Liver (tissue), 9 donors: ENCODE results near the gene ANO4. TPM values are rescaled to one million over a fixed set of nuclear protein-coding genes. Genes with fewer than 3 reads are reported as not detected.

Source experiments
- DNase-seq: peaks from one replicate; pipeline ENCODE4 v3.0.0-alpha.2; 2017; ENCODE audit warnings: low spot score
- H3K27ac ChIP-seq, 2 donors: one replicate each; pipeline ENCODE4 v1.7.0; 2013; ENCODE audit warnings: inconsistent platforms in 2 of 2, low read length in 2 of 2, control low read depth in 1 of 2, low read depth in 1 of 2, mild to moderate bottlenecking in 1 of 2
- H3K27me3 ChIP-seq, 4 donors: one replicate each; pipeline versions ENCODE4 v1.6.1 to v1.7.0; 2013; ENCODE audit warnings: low read length in 3 of 4, inconsistent platforms in 1 of 4, mild to moderate bottlenecking in 1 of 4, moderate library complexity in 1 of 4; ENCODE audit not compliant: control insufficient read depth in 4 of 4, insufficient read depth in 4 of 4
- H3K36me3 ChIP-seq, 4 donors: one replicate each; pipeline versions ENCODE4 v1.6.1 to v1.7.0; 2013; ENCODE audit warnings: low read length in 3 of 4, mild to moderate bottlenecking in 3 of 4, low read depth in 1 of 4, moderate library complexity in 1 of 4; ENCODE audit not compliant: control insufficient read depth in 4 of 4, insufficient read depth in 3 of 4
- H3K4me1 ChIP-seq, 4 donors: one replicate each; pipeline versions ENCODE4 v1.6.1 to v1.7.0; 2013; ENCODE audit warnings: low read length in 3 of 4, mild to moderate bottlenecking in 3 of 4, moderate library complexity in 1 of 4; ENCODE audit not compliant: control insufficient read depth in 4 of 4, insufficient read depth in 4 of 4
- H3K4me3 ChIP-seq, 3 donors: one replicate each; pipeline versions ENCODE4 v1.6.1 to v1.7.0; 2013; ENCODE audit warnings: low read length in 3 of 3, control low read depth in 1 of 3, low read depth in 1 of 3, mild to moderate bottlenecking in 1 of 3
- H3K9ac ChIP-seq, 2 donors: one replicate each; pipeline ENCODE4 v1.7.0; 2013; ENCODE audit warnings: low read length in 2 of 2, mild to moderate bottlenecking in 2 of 2, moderate library complexity in 2 of 2, control low read depth in 1 of 2, low read depth in 1 of 2
- H3K9me3 ChIP-seq, 4 donors: one replicate each; pipeline versions ENCODE4 v1.6.1 to v1.7.0; 2013; ENCODE audit warnings: low read length in 3 of 4; ENCODE audit not compliant: control insufficient read depth in 4 of 4
- ATF3 ChIP-seq: IDR thresholded peaks from 2 replicates; pipeline ENCODE4 v1.6.1; 2016; ENCODE audit warnings: antibody characterized with exemption
- CTCF ChIP-seq: fragments of 150-350 bp; IDR thresholded peaks from 2 replicates; pipeline ENCODE4 v1.5.1; 2017; ENCODE audit warnings: improper control_type of control experiment, low read depth, low read length; ENCODE audit not compliant: missing input control
- EGR1 ChIP-seq, 2 donors: IDR thresholded peaks; 2 replicates each; pipeline ENCODE4 v1.6.1; 2016 to 2018; ENCODE audit warnings: antibody characterized with exemption in 2 of 2, low read depth in 2 of 2
- GABPA ChIP-seq, 2 donors: IDR thresholded peaks in 1 of 2; conservative IDR thresholded peaks in 1 of 2; 2 replicates each; pipeline ENCODE4 v1.6.1; 2016; ENCODE audit warnings: antibody characterized with exemption in 2 of 2, mild to moderate bottlenecking in 1 of 2, moderate library complexity in 1 of 2
- JUND ChIP-seq, 2 donors: IDR thresholded peaks; 2 replicates each; pipeline ENCODE4 v1.6.1; 2016; ENCODE audit warnings: antibody characterized with exemption in 2 of 2
- NR2F2 ChIP-seq: IDR thresholded peaks from 2 replicates; pipeline ENCODE4 v1.6.1; 2016; ENCODE audit warnings: antibody characterized with exemption
- RAD21 ChIP-seq, 2 donors: IDR thresholded peaks; 2 replicates each; pipeline ENCODE4 v1.6.1; 2016; ENCODE audit warnings: antibody characterized with exemption in 2 of 2, mild to moderate bottlenecking in 2 of 2
- RXRA ChIP-seq, 2 donors: IDR thresholded peaks; 2 replicates each; pipeline ENCODE4 v1.6.1; 2017 to 2018; ENCODE audit warnings: antibody characterized with exemption in 2 of 2, mild to moderate bottlenecking in 1 of 2
- SP1 ChIP-seq: IDR thresholded peaks from 2 replicates; pipeline ENCODE4 v1.6.1; 2018; ENCODE audit warnings: antibody characterized with exemption, mild to moderate bottlenecking
- TAF1 ChIP-seq: conservative IDR thresholded peaks from 2 replicates; pipeline ENCODE4 v1.6.1; 2016; ENCODE audit warnings: antibody characterized with exemption, mild to moderate bottlenecking
- YY1 ChIP-seq: IDR thresholded peaks from 2 replicates; pipeline ENCODE4 v1.6.1; 2016; ENCODE audit warnings: antibody characterized with exemption, mild to moderate bottlenecking
- ZBTB33 ChIP-seq: IDR thresholded peaks from 2 replicates; pipeline ENCODE4 v1.6.1; 2016; ENCODE audit warnings: antibody characterized with exemption
- WGBS: extraction: QIAGEN DNeasy Blood & Tissue Kit; methylation state at CpG from one replicate; pipeline ENCODE4 v1.1.7; 2013; 5-methylcytosine and 5-hydroxymethylcytosine counted together
- polyA plus RNA-seq, 2 donors: library from polyadenylated mRNA; stranded (reverse) in 1 of 2; unstranded in 1 of 2; fragments of 200-250 nt in 1 of 2; fragments of >200 nt in 1 of 2; fragmentation: Nextera tagmentation in 1 of 2; extraction: Ambion mirVana in 1 of 2; gene quantifications; one replicate each; pipeline versions ENCODE4 v1.2.1 to v1.2.3, GENCODE V29; 2013 to 2015
- total RNA-seq, 2 donors: library from RNA; depleted of rRNA; stranded (reverse); fragments of >200 nt; gene quantifications; one replicate each; pipeline ENCODE4 v1.2.3, GENCODE V29; 2014
- donor health status: healthy.
- donor health status: healthy.
- donor health status: healthy.
- donor health status: healthy.
- donor health status: healthy.

The ANO4 gene
- total and polyA plus RNA-seq, 4 donors: 0.08 to 2.2 (median 0.17) TPM; not detected in 1

GRCh38 chr12:101042211-101042610, 247.6 kb downstream of the ANO4 start:
- TF ChIP-seq EGR1 (IDR thresholded peaks at IDR 0.05; ENCODE audit: low read depth in 2 of 2): no peak
- TF ChIP-seq SP1: no peak
- TF ChIP-seq RAD21 (IDR thresholded peaks at IDR 0.05): no peak
- TF ChIP-seq YY1: no peak
- no peak for TF ChIP-seq ATF3
- TF ChIP-seq CTCF: no peak
- TF ChIP-seq GABPA (IDR thresholded peaks at IDR 0.05 in 1 of 2, conservative IDR thresholded peaks at IDR 0.05 in 1 of 2): no peak
- no peak for TF ChIP-seq NR2F2
- TF ChIP-seq ZBTB33: no peak
- no peak for TF ChIP-seq TAF1
- TF ChIP-seq RXRA (IDR thresholded peaks at IDR 0.05): no peak
- H3K9ac ChIP-seq: no peak overlapping the region
- no peaks in the 10 kb centered on the region for H3K4me1 ChIP-seq
- H3K9me3 ChIP-seq: no peaks in the 10 kb centered on the region
- WGBS: 66% methylated on average over 8 of the region's 8 CpGs
- no peak overlapping the region for H3K4me3 ChIP-seq
- DNase-seq: no peak
- H3K36me3 ChIP-seq: no peaks in the 10 kb centered on the region
- no peak overlapping the region for H3K27ac ChIP-seq
- H3K27me3 ChIP-seq: no peaks in the 10 kb centered on the region

- H3K36me3 ChIP-seq: no peaks in the 10 kb centered on the region
- H3K27ac ChIP-seq: no peak overlapping the region
- TF ChIP-seq EGR1 (IDR thresholded peaks at IDR 0.05; ENCODE audit: low read depth in 2 of 2): no peak
- TF ChIP-seq CTCF: no peak
- no peak for TF ChIP-seq JUND (IDR thresholded peaks at IDR 0.05)
- no peak for TF ChIP-seq GABPA (IDR thresholded peaks at IDR 0.05 in 1 of 2, conservative IDR thresholded peaks at IDR 0.05 in 1 of 2)
- H3K27me3 ChIP-seq: no peaks in the 10 kb centered on the region
- no peak overlapping the region for H3K9ac ChIP-seq
- 84% methylated on average over 2 of the region's 2 CpGs for WGBS
- no peak overlapping the region for H3K4me3 ChIP-seq
- no peaks in the 10 kb centered on the region for H3K9me3 ChIP-seq
- no peak for DNase-seq
- no peaks in the 10 kb centered on the region for H3K4me1 ChIP-seq
Observed at GRCh38 chr12:101044512-101045059, 250.0 kb downstream of the ANO4 start.
